SU-DHL-6 (cell line): ENCODE data around the gene TNS3.

Experiments used
- H2AFZ ChIP-seq: fragments of 200-600 bp; sonication (generic); 2 replicates; pipeline ENCODE4 v1.6.1; 2014; ENCODE audit warnings: low read depth, mild to moderate bottlenecking, moderate library complexity, mixed read lengths, antibody characterized with exemption, low read length; ENCODE audit not compliant: severe bottlenecking
- H3F3A ChIP-seq: fragments of 200-600 bp; shearing (Covaris generic); 2 replicates; pipeline ENCODE4 v1.6.0; 2016; ENCODE audit warnings: antibody characterized with exemption, mild to moderate bottlenecking; ENCODE audit not compliant: insufficient read depth
- H3K27ac ChIP-seq: fragments of 200-600 bp; sonication (generic); 2 replicates; pipeline ENCODE4 v1.5.1; 2016; ENCODE audit warnings: low read depth, mild to moderate bottlenecking, low read length, moderate library complexity, mixed read lengths
- H3K27me3 ChIP-seq: fragments of 200-600 bp; sonication (generic), shearing (Covaris generic); 2 replicates; pipeline ENCODE4 v1.6.0; 2014; ENCODE audit warnings: mild to moderate bottlenecking, low read length
- H3K36me3 ChIP-seq: fragments of 200-600 bp; sonication (generic); 2 replicates; pipeline ENCODE4 v1.6.1; 2014; ENCODE audit warnings: mild to moderate bottlenecking, low read length, mixed read lengths
- H3K4me2 ChIP-seq: fragments of 300-600, 200-600 bp; shearing (Covaris generic), sonication (generic); 2 replicates; pipeline ENCODE4 v1.6.0; 2014; ENCODE audit warnings: low read length, low read depth, mild to moderate bottlenecking; ENCODE audit not compliant: poor library complexity, severe bottlenecking
- H3K4me3 ChIP-seq: fragments of 200-600 bp; sonication (generic); 2 replicates; pipeline ENCODE4 v1.5.1; 2014; ENCODE audit warnings: antibody characterized with exemption, low read length, mild to moderate bottlenecking, mixed read lengths; ENCODE audit not compliant: insufficient read depth, poor library complexity, severe bottlenecking
- H3K79me2 ChIP-seq: fragments of 200-600 bp; sonication (generic); 2 replicates; pipeline ENCODE4 v1.6.1; 2014; ENCODE audit warnings: mild to moderate bottlenecking, low read length, moderate library complexity; ENCODE audit not compliant: insufficient read depth
- H3K9ac ChIP-seq: fragments of 200-600 bp; sonication (generic); 2 replicates; pipeline ENCODE4 v1.7.0; 2014; ENCODE audit warnings: mild to moderate bottlenecking, low read length
- H3K9me2 ChIP-seq: fragments of 200-600 bp; sonication (generic); replicated peaks from 2 replicates; pipeline ENCODE4 v1.6.1; 2014; ENCODE audit warnings: low read length; ENCODE audit not compliant: insufficient read depth
- H3K9me3 ChIP-seq: fragments of 200-600 bp; sonication (generic); 2 replicates; pipeline ENCODE4 v1.6.1; 2014; ENCODE audit warnings: low read length, mixed read lengths; ENCODE audit not compliant: insufficient read depth
- H4K20me1 ChIP-seq: fragments of 200-600 bp; sonication (generic); 2 replicates; pipeline ENCODE4 v1.6.1; 2014; ENCODE audit warnings: low read depth, mild to moderate bottlenecking, antibody characterized with exemption, low read length, moderate library complexity, mixed read lengths
- EZH2phosphoT487 ChIP-seq: fragments of 200-600 bp; sonication (generic), shearing (Covaris generic); conservative IDR thresholded peaks from 2 replicates; pipeline ENCODE4 v1.6.1; 2018; ENCODE audit warnings: mild to moderate bottlenecking, antibody characterized with exemption, low read length, moderate library complexity, mixed read lengths
- TF ChIP-seq, protein P1 (sequence below): fragments of 200-600 bp; sonication (generic); IDR thresholded peaks from one replicate; pipeline ENCODE4 v1.5.1; 2017; ENCODE audit warnings: antibody characterized with exemption, mild to moderate bottlenecking, low read length, moderate library complexity; ENCODE audit not compliant: insufficient read depth, poor library complexity, severe bottlenecking

TNS3 gene

DNA sequence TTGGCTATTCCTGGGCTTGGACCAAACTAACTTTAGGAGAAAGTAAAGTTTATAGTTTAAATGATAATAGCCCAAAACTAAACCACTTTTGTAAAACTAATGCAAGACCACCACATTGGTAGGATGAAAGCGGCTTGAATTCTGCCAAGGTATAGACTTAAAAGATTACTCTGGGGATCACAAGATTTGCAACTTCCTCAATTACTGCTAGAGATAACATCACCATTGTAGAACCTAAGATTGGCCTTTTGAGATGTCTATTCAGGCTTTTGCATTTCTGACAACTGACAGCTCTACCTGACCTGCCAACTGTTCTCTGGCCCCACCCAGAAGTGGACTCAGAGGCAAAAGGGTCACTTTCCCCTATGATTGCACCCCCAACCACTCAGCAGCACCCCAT is 162.4 kb downstream of the TNS3 start:
- H3F3A ChIP-seq, result no peaks in the 10 kb centered on the region
- TF ChIP-seq EZH2phosphoT487, result no peak
- TF ChIP-seq, protein P1, sequence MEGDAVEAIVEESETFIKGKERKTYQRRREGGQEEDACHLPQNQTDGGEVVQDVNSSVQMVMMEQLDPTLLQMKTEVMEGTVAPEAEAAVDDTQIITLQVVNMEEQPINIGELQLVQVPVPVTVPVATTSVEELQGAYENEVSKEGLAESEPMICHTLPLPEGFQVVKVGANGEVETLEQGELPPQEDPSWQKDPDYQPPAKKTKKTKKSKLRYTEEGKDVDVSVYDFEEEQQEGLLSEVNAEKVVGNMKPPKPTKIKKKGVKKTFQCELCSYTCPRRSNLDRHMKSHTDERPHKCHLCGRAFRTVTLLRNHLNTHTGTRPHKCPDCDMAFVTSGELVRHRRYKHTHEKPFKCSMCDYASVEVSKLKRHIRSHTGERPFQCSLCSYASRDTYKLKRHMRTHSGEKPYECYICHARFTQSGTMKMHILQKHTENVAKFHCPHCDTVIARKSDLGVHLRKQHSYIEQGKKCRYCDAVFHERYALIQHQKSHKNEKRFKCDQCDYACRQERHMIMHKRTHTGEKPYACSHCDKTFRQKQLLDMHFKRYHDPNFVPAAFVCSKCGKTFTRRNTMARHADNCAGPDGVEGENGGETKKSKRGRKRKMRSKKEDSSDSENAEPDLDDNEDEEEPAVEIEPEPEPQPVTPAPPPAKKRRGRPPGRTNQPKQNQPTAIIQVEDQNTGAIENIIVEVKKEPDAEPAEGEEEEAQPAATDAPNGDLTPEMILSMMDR, result no peak
- H4K20me1 ChIP-seq, result no peaks in the 10 kb centered on the region
- no peak overlapping the region for H3K27ac ChIP-seq
- no peaks in the 10 kb centered on the region for H3K27me3 ChIP-seq
- H2AFZ ChIP-seq, result no peak overlapping the region
- H3K4me3 ChIP-seq, result no peak overlapping the region
- no peak overlapping the region for H3K9ac ChIP-seq
- no peaks in the 10 kb centered on the region for H3K9me3 ChIP-seq
- no peaks in the 10 kb centered on the region for H3K36me3 ChIP-seq
- no peaks in the 10 kb centered on the region for H3K79me2 ChIP-seq
- H3K9me2 ChIP-seq, result no peaks in the 10 kb centered on the region
- H3K4me2 ChIP-seq, result no peak overlapping the region

DNA sequence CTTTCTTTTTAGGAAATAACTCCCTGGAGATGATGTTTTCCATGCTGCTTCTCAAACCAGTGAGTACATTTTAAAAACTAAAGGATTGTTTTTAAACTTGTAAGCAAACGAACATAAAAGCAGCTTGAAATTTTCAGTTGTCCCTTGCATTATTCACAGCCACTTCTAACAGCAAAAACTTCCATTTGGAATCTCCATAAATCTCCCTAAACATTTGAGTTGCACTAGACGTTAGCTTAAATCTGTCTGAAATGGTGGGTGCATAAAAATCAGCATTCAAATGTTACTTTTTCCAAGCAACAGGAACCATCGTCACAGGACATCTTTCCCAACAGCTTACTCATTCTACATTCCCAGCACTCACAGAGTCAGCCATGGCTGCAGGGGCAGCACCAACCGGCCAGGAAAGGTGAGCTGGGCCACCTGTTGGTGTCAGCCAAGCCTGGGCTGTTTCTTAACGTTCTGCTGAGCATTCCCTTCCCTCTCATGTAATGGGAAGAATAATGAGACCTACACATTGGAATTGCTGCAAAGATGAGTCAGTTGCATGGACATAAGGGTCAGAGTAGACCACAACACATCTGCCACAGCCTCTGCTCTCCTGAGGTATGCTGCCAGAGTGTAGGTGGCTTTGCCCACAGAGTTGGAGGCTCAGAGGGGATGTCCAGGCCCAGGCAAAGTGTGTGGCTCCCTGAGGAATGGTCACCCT is 163.2 kb downstream of the TNS3 start:
- no peaks in the 10 kb centered on the region for H4K20me1 ChIP-seq
- no peak overlapping the region for H2AFZ ChIP-seq
- H3K27me3 ChIP-seq, result no peaks in the 10 kb centered on the region
- no peak for TF ChIP-seq EZH2phosphoT487
- TF ChIP-seq, protein P1, result no peak
- H3K9me2 ChIP-seq, result no peaks in the 10 kb centered on the region
- H3K9me3 ChIP-seq, result no peaks in the 10 kb centered on the region
- no peaks in the 10 kb centered on the region for H3K79me2 ChIP-seq
- no peak overlapping the region for H3K27ac ChIP-seq
- H3K4me2 ChIP-seq, result no peak overlapping the region
- no peaks in the 10 kb centered on the region for H3F3A ChIP-seq
- H3K4me3 ChIP-seq, result no peak overlapping the region
- H3K9ac ChIP-seq, result no peak overlapping the region
- H3K36me3 ChIP-seq, result no peaks in the 10 kb centered on the region

DNA sequence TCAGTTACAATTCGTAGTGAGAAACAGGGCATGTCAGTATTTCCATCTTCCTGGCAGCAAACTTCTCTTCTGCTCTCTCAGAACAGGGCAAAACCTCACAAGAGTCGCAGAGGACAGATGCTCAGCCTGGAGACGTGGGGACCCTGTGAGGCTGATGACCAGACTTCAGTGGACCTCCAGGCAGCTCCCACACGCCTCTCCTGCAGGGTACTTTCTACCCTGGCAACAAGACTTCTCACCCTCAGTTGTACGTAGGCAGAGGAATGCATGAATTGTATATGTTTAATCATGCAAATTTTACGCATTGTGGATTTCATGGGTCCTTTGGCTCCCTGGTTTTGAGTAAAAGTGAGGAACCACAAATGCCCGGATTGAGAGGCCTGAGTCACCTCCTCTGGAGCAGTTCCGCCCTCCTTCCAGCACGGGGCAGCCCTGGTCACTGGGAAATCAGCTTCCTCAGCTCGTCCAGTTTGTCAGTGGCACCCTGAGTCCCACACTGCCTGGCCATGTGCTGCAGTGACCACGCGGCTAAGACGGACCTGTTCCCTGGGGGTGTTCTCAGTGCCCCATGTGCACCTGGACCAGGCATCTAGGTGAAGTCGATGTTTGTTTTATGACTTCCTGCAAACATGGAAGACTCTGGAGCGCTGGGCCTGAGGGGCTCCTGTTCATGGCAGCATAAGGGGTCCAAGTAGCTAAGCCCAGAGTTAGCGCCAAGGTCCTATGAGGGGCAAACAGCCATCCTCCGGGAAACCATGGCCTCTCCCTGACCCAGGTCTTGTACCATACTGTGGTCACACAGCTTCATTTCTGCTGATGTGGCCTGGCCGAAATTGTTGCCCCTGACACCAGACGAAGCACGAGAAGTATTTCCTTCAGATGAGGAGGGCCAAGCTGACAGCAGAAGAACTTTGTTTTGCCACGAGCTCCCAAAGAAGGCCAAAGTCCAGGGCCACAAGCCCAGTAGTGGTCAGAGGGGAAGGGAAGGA is 165.1 kb downstream of the TNS3 start:
- Histone ChIP-seq H2AFZ (no peak overlapping the region), H3K27me3 (no peaks in the 10 kb centered on the region), H3K36me3 (no peaks in the 10 kb centered on the region), H3K9me3 (no peaks in the 10 kb centered on the region), H3F3A (no peaks in the 10 kb centered on the region), H3K4me2 (no peak overlapping the region), H3K9me2 (no peaks in the 10 kb centered on the region), H3K9ac (no peak overlapping the region), H4K20me1 (no peaks in the 10 kb centered on the region), H3K79me2 (no peaks in the 10 kb centered on the region), H3K4me3 (no peak overlapping the region), H3K27ac (no peak overlapping the region)
- no peak for TF ChIP-seq EZH2phosphoT487
- TF ChIP-seq, protein P1, result no peak
